Activated naive CD4-positive, alpha-beta T cell treated with anti-CD3 and anti-CD28 coated beads for 36 hours (primary cell): ENCODE measurements around the gene TMEM50B. TPM values are rescaled to one million over a fixed set of nuclear protein-coding genes. Genes with fewer than 3 reads are reported as not detected.

Experiments used
- CTCF ChIA-PET: fragments of 350-600 bp; sonication (Branson Sonifier 250); formaldehyde crosslinking; loops from one replicate; lab custom pipeline; 2021; ENCODE audit warnings: antibody characterized with exemption; lab: Charles Lee
- DNase-seq: peaks from one replicate; pipeline ENCODE4 v3.0.0-alpha.2; 2020
- H3K27ac Mint-ChIP-seq: one replicate; pipeline ENCODE4 v1.8.0; 2021; ENCODE audit warnings: mild to moderate bottlenecking, mixed read lengths
- H3K27me3 Mint-ChIP-seq: one replicate; pipeline ENCODE4 v1.8.0; 2021; ENCODE audit warnings: low read depth, mixed read lengths
- H3K36me3 Mint-ChIP-seq: one replicate; pipeline ENCODE4 v1.8.0; 2021; ENCODE audit warnings: low read depth, mixed read lengths
- H3K4me1 Mint-ChIP-seq: one replicate; pipeline ENCODE4 v1.8.0; 2021; ENCODE audit warnings: low read depth, mixed read lengths
- H3K4me3 Mint-ChIP-seq: one replicate; pipeline ENCODE4 v1.8.0; 2021; ENCODE audit warnings: mild to moderate bottlenecking, moderate library complexity, mixed read lengths
- H3K9me3 Mint-ChIP-seq: one replicate; pipeline ENCODE4 v1.8.0; 2021; ENCODE audit warnings: mixed read lengths
- intact Hi-C: fragments of 100-400 bp; cut with micrococcal nuclease; formaldehyde crosslinking; loops from one replicate; pipeline ENCODE4 v1.15.1; 2023
- total RNA-seq, 2 experiments: library from RNA; stranded (reverse); gene quantifications; one replicate each; pipeline ENCODE4 v1.2.3, GENCODE V29; 2021

TMEM50B gene
- total RNA-seq, 2 experiments from 2014 or later, result 17.8 to 18.2 TPM

GRCh38 chr21:33441489-33442477, 38.0 kb downstream of the TMEM50B start:
- Mint-ChIP-seq H3K27me3 (no peaks in the 10 kb centered on the region), H3K27ac (no peak overlapping the region), H3K4me3 (no peak overlapping the region), H3K9me3 (no peaks in the 10 kb centered on the region), H3K4me1 (peaks cover 4% of the 10 kb centered on the region), H3K36me3 (peaks cover 9% of the 10 kb centered on the region)
- CTCF ChIA-PET, result interaction anchor here (1.0 to 1.8 kb wide), 5 partner anchors 12 to 635 kb away, joined by 4 to 7 read pairs (median 5); no protein-coding TSS in a partner anchor
- DNase-seq, result no peak
- intact Hi-C loops, result loop anchor here (10.0 kb wide), 2 partner anchors 507 to 607 kb away; no protein-coding TSS in a partner anchor

GRCh38 chr21:33437140-33437539, 42.6 kb downstream of the TMEM50B start:
- Mint-ChIP-seq H3K4me3 (no peak overlapping the region), H3K36me3 (peaks cover 32% of the 10 kb centered on the region), H3K9me3 (no peaks in the 10 kb centered on the region), H3K27ac (no peak overlapping the region), H3K27me3 (no peaks in the 10 kb centered on the region), H3K4me1 (peaks cover 29% of the 10 kb centered on the region)
- CTCF ChIA-PET, result interaction anchor here (0.6 to 1.9 kb wide), 3 partner anchors 8 to 145 kb away, joined by 3 to 11 read pairs (median 8); no protein-coding TSS in a partner anchor
- no peak for DNase-seq
- intact Hi-C loops, result no loop called here

GRCh38 chr21:33434770-33435360, 44.9 kb downstream of the TMEM50B start:
- no peaks in the 10 kb centered on the region for H3K27me3 Mint-ChIP-seq
- H3K36me3 Mint-ChIP-seq, result peaks cover 39% of the 10 kb centered on the region
- peak; percentile 43 for DNase-seq
- H3K27ac Mint-ChIP-seq, result peak overlapping the region; percentile 76
- intact Hi-C loops, result loop anchor here (1.0 kb wide), 8 partner anchors 29 to 663 kb away; partner anchors contain the start of genes GART and IFNAR1
- CTCF ChIA-PET, result interaction anchor here (0.7 to 1.7 kb wide), 11 partner anchors 10 to 495 kb away, joined by 3 to 16 read pairs (median 3); no protein-coding TSS in a partner anchor
- no peaks in the 10 kb centered on the region for H3K9me3 Mint-ChIP-seq
- H3K4me3 Mint-ChIP-seq, result peak overlapping the region; percentile 25
- H3K4me1 Mint-ChIP-seq, result peaks cover 29% of the 10 kb centered on the region

GRCh38 chr21:33433425-33434114, 46.2 kb downstream of the TMEM50B start:
- H3K9me3 Mint-ChIP-seq, result no peaks in the 10 kb centered on the region
- no peaks in the 10 kb centered on the region for H3K27me3 Mint-ChIP-seq
- H3K4me3 Mint-ChIP-seq, result no peak overlapping the region
- H3K36me3 Mint-ChIP-seq, result peaks cover 39% of the 10 kb centered on the region
- H3K27ac Mint-ChIP-seq, result no peak overlapping the region
- no peak for DNase-seq
- CTCF ChIA-PET, result interaction anchor here (1.5 to 1.7 kb wide), 2 partner anchors 20 to 72 kb away, joined by 8 read pairs; no protein-coding TSS in a partner anchor
- intact Hi-C loops, result loop anchor here (1.0 kb wide), 7 partner anchors 27 to 661 kb away; partner anchors contain the start of genes GART and IFNAR1
- peaks cover 29% of the 10 kb centered on the region for H3K4me1 Mint-ChIP-seq

- no peaks in the 10 kb centered on the region for H3K27me3 Mint-ChIP-seq
- CTCF ChIA-PET, result interaction anchor here (1.4 kb wide), 1 partner anchor 18 kb away, joined by 4 read pairs; no protein-coding TSS in a partner anchor
- peaks cover 39% of the 10 kb centered on the region for H3K36me3 Mint-ChIP-seq
- H3K27ac Mint-ChIP-seq, result no peak overlapping the region
- intact Hi-C loops, result no loop called here
- no peaks in the 10 kb centered on the region for H3K9me3 Mint-ChIP-seq
- H3K4me3 Mint-ChIP-seq, result no peak overlapping the region
- DNase-seq, result no peak
- peaks cover 29% of the 10 kb centered on the region for H3K4me1 Mint-ChIP-seq
Measured at GRCh38 chr21:33433001-33433400, 46.8 kb downstream of the TMEM50B start.

GRCh38 chr21:33432496-33432895, 47.3 kb downstream of the TMEM50B start:
- intact Hi-C loops, result no loop called here
- peaks cover 29% of the 10 kb centered on the region for H3K4me1 Mint-ChIP-seq
- H3K27ac Mint-ChIP-seq, result no peak overlapping the region
- H3K27me3 Mint-ChIP-seq, result no peaks in the 10 kb centered on the region
- DNase-seq, result no peak
- CTCF ChIA-PET, result interaction anchor here (0.7 to 1.4 kb wide), 2 partner anchors 17 to 119 kb away, joined by 3 to 4 read pairs; no protein-coding TSS in a partner anchor
- no peak overlapping the region for H3K4me3 Mint-ChIP-seq
- H3K9me3 Mint-ChIP-seq, result no peaks in the 10 kb centered on the region
- H3K36me3 Mint-ChIP-seq, result peaks cover 38% of the 10 kb centered on the region

GRCh38 chr21:33430858-33431257, 48.9 kb downstream of the TMEM50B start:
- H3K9me3 Mint-ChIP-seq, result no peaks in the 10 kb centered on the region
- intact Hi-C loops, result no loop called here
- peaks cover 29% of the 10 kb centered on the region for H3K4me1 Mint-ChIP-seq
- no peak overlapping the region for H3K4me3 Mint-ChIP-seq
- CTCF ChIA-PET, result no interaction called here
- no peaks in the 10 kb centered on the region for H3K27me3 Mint-ChIP-seq
- H3K36me3 Mint-ChIP-seq, result peaks cover 37% of the 10 kb centered on the region
- no peak for DNase-seq
- H3K27ac Mint-ChIP-seq, result no peak overlapping the region

GRCh38 chr21:33428669-33429068, 51.1 kb downstream of the TMEM50B start:
- intact Hi-C loops, result no loop called here

GRCh38 chr21:33427051-33427450, 52.7 kb downstream of the TMEM50B start:
- no peak for DNase-seq
- H3K4me1 Mint-ChIP-seq, result no peaks in the 10 kb centered on the region
- H3K27me3 Mint-ChIP-seq, result no peaks in the 10 kb centered on the region
- intact Hi-C loops, result no loop called here
- no peak overlapping the region for H3K4me3 Mint-ChIP-seq
- H3K27ac Mint-ChIP-seq, result no peak overlapping the region
- peaks cover 17% of the 10 kb centered on the region for H3K36me3 Mint-ChIP-seq
- CTCF ChIA-PET, result no interaction called here
- no peaks in the 10 kb centered on the region for H3K9me3 Mint-ChIP-seq

More at GRCh38 chr21:33428669-33429068, 51.1 kb downstream of the TMEM50B start:
- Mint-ChIP-seq H3K27me3 (no peaks in the 10 kb centered on the region), H3K4me3 (no peak overlapping the region), H3K36me3 (peaks cover 29% of the 10 kb centered on the region), H3K4me1 (peaks cover 12% of the 10 kb centered on the region), H3K9me3 (no peaks in the 10 kb centered on the region), H3K27ac (no peak overlapping the region)
- CTCF ChIA-PET, result interaction anchor here (0.6 to 1.5 kb wide), 2 partner anchors 68 to 72 kb away, joined by 3 to 5 read pairs; no protein-coding TSS in a partner anchor
- DNase-seq, result no peak

- H3K9me3 Mint-ChIP-seq, result no peaks in the 10 kb centered on the region
- peaks cover 13% of the 10 kb centered on the region for H3K36me3 Mint-ChIP-seq
- no peak for DNase-seq
- CTCF ChIA-PET, result interaction anchor here (0.7 kb wide), 1 partner anchor 663 kb away, joined by 3 read pairs; no protein-coding TSS in a partner anchor
- no peaks in the 10 kb centered on the region for H3K27me3 Mint-ChIP-seq
- no peak overlapping the region for H3K27ac Mint-ChIP-seq
- no peaks in the 10 kb centered on the region for H3K4me1 Mint-ChIP-seq
- intact Hi-C loops, result no loop called here
- H3K4me3 Mint-ChIP-seq, result no peak overlapping the region
Measured at GRCh38 chr21:33425825-33426224, 53.9 kb downstream of the TMEM50B start.

- DNase-seq, result no peak
- CTCF ChIA-PET, result interaction anchor here (0.6 to 1.0 kb wide), 3 partner anchors 32 to 68 kb away, joined by 3 to 4 read pairs (median 3); no protein-coding TSS in a partner anchor
- peaks cover 10% of the 10 kb centered on the region for H3K36me3 Mint-ChIP-seq
- no peaks in the 10 kb centered on the region for H3K4me1 Mint-ChIP-seq
- no peak overlapping the region for H3K27ac Mint-ChIP-seq
- no peaks in the 10 kb centered on the region for H3K9me3 Mint-ChIP-seq
- H3K27me3 Mint-ChIP-seq, result no peaks in the 10 kb centered on the region
- no peak overlapping the region for H3K4me3 Mint-ChIP-seq
- intact Hi-C loops, result no loop called here
Measured at GRCh38 chr21:33424214-33424613, 55.6 kb downstream of the TMEM50B start.
